HS-5 (cell line): ENCODE measurements around the gene HMCN2.
"Not testable (repeated sequence)": the region's sequence is repeated elsewhere in the genome, so short reads cannot be mapped to it uniquely, and the experiment has no call there.

Experiments used
- DNase-seq: peaks from one replicate; pipeline ENCODE4 v3.0.0-alpha.2; 2012; ENCODE audit warnings: low read depth

The HMCN2 gene

GRCh38 chr9:130330202-130330862 is 64.8 kb downstream of the HMCN2 start:
- no peak for DNase-seq

- no peak for DNase-seq
Observed at GRCh38 chr9:130331061-130331460, 65.5 kb downstream of the HMCN2 start.

DNA sequence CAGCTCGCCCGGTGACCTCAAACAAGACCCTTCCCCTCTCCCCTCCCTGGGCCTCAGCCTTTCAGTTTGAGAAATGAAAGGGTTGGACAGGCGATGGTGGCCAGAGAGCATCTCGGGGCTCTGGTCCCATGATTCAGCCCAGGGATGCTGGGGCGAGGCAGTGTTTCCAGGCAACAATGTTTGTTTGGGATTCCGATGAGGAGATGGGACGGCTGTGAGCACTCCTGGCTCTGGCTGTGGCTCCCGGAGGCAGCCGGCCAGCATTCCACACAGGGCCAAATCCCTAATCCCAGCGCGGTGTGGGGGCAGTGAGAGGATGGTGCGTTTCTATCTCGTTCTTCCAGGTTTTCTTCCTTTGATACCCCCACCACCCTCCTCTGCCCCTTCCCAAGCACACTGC is 66.0 kb downstream of the HMCN2 start:
- no peak for DNase-seq

- DNase-seq, result no peak
Observed at GRCh38 chr9:130332384-130332926, 66.9 kb downstream of the HMCN2 start.

DNA sequence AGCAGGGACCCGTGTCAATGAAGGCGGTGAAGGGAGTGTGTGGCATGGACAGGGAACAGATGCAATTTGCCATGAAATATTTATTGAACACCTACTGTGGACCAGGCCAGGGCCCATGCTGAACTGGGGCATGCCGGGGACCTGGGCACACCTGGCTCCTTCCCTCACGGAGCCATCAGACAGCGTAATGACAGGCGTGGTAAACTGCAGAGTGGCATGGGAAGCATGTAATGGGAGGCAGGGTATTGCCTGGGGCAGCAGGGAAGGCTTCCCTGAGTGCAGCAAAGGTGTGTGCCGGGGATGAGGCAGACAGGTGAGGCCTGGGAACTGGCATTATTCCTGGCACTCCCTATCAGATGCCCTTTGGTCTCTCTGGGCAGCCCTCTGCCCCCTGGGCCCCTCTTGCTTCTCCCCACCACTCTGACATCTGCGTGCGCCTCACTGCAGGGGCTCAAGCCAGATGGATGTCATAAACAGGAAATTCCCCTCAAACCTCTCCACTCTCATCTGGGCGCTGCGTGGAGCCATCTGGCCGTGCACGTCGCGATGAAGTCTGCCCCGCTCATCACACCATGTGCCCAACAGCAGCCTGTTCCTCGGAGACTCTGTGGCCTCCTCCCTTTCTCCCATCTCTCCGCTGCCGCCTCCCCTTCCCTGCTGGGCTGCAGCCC is 67.6 kb downstream of the HMCN2 start:
- DNase-seq, result no peak

- no peak for DNase-seq
Observed at GRCh38 chr9:130333712-130334062, 68.1 kb downstream of the HMCN2 start.

DNA sequence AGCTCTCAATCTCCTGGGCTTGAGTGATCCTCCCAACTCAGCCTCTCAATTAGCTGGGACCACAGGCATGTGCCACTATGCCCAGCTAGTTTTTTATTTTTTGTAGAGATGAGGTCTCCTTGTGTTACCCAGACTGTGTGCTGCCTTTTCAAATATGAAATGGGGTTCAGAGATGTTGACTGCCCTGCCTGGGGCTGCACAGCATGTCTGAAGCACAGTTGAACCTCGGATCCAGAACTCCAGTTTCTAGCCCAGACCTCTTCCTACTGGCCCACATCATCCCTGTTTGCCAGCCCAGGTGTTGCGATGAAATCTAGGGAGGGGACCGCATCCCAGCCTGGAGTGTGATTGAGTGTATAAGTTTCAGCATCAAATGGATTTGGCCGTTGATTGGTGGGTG is 69.4 kb downstream of the HMCN2 start:
- DNase-seq, result no peak

GRCh38 chr9:130336027-130336610 is 70.6 kb downstream of the HMCN2 start:
- no peak for DNase-seq

GRCh38 chr9:130336885-130337284 is 71.3 kb downstream of the HMCN2 start:
- DNase-seq, result no peak

GRCh38 chr9:130337318-130337717 is 71.8 kb downstream of the HMCN2 start:
- no peak for DNase-seq

GRCh38 chr9:130337784-130338380 is 72.3 kb downstream of the HMCN2 start:
- no peak for DNase-seq

- DNase-seq, result not testable (repeated sequence)
Observed at GRCh38 chr9:130338891-130339290, 73.3 kb downstream of the HMCN2 start.

DNA sequence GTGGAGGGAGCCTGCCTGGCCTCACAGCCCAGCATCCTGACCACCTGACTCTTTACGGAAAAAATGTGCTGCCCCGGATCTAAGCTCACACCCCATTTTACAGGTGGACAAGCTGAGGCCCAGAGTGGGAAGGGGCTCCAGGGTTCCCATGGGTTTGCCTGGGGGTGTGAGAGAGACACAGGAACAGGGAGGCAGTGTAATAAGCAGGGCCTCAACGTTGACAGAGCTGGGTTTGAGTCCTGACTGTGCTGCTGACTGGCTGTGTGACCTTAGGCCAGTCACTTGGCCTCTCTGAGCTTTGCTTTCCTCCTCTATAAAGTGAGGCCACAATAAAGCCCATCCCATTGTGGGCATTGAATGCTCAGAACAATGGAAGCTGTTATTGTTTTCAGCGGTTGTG is 73.7 kb downstream of the HMCN2 start:
- DNase-seq, result no peak

DNA sequence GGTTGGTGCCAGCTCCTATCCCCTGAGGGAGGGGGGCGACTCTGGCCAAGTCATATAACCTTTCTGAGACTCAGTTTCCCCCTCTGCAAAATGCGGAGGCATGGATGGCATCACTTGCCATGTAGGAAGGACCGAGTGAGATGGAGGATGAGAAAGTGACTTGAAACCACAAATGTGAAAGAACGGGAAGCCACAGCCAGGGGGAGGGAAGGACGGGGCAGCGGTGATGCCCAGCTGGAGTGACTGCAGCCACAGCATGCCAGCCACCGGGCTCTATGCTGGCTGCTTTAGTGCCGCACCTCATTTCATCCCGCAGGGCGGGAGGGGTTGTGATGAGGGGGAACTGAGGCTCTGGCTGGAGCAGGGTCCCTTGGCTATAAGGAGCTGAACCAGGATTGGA is 74.5 kb downstream of the HMCN2 start:
- DNase-seq, result no peak

- DNase-seq, result not testable (repeated sequence)
Observed at GRCh38 chr9:130340557-130340956, 75.0 kb downstream of the HMCN2 start.

GRCh38 chr9:130341128-130341527 is 75.6 kb downstream of the HMCN2 start:
- no peak for DNase-seq

DNA sequence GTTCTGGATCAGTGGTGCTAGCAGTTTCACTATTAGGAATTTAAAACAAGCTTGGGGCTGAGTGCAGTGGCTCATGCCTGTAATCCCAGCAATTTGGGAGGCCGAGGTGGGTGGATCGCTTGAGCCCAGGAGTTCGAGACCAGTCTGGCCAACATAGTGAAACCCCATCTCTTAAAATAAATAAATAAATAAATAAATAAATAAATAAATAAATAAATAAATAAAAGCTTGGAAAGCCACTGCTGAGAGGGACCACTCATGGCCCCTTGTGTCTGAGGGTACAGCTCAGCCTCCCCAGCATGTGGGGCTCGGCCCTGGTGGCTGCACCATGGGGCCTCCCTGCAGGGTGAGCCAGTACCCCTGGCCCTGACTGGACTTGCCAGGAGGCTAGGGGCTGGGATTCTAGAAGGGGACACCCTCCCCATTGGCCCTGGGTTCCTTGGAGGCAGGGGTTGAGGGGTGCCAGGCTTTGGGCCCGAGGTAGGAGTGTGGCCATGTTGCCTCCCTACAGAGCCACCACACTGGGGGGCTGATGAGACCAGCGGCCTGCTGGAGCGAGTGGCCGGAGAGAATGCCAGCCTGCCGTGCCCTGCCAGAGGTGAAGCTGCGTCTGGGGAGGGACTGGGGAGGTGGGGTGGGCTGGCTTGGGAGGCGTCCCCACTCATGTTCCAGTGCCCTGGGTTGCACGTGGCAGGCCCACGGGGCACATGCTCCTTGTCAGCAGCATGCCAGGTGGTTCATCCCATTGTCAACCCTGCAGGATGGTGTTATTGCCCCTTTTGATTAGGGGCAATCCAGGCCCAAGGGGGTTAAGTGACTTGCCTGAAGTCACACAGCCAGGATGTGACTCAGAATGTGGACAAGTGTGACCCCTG is 76.5 kb downstream of the HMCN2 start:
- no peak for DNase-seq

DNA sequence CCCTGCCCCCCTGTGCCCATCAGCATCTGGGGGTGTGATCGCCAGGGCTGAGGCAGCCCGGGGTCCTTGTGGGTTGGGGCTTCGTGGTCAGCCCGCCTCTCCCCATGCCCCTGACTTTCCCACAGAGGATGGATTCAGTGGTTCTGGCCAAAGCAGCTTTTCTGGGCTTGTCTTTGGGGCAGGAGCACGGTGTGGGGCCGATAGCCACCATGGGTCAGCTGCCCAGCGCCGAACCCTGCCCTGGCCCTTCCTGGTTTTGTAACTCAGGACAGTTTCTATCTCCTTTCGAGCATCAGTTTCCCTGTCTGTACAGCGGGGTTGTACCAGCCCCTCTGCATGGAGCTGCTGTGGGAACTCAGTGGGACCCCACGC is 77.1 kb downstream of the HMCN2 start:
- no peak for DNase-seq

- no peak for DNase-seq
Observed at GRCh38 chr9:130343445-130343918, 77.9 kb downstream of the HMCN2 start.

GRCh38 chr9:130344366-130344765 is 78.8 kb downstream of the HMCN2 start:
- no peak for DNase-seq

DNA sequence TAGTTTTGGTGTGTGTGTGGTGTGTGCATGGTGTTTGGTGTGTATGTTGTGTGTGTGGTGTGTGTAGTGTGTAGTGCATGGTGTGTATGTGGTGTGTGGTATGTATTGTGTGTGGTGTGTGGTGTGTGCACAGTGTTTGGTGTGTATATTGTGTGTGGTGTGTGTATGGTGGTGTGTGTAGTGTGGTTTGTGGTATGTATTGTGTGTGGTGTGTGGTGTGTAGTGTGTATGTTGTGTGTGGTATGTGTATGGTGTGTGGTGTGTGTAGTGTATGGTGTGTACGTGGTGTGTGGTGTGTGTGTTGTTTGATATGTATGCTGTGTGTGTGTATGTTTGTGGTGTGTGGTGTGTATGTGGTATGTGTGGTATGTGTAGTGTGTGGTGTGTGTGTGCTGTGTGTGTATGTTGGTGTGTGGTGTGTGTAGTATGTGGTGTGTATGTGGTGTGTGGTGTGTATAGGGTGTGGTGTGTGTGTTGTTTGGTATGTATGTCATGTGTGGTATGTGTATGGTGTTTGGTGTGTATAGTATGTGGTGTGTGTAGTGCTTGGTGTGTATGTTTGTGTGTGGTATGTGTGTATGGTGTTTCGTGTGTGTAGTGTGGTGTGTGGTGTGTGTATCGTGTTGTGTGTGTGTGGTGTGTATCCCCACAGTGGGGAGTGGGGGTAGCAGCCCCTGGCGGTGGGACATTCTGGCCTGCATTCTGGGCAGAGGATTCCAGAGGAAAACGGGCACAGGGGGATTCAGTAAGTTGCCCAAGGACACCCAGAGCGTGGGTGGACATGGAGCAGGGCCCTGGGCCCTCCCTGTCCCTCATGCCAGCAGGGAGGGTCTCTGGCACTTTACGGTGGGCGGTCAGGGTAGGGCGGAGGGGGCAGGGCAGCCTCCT is 79.7 kb downstream of the HMCN2 start:
- no peak for DNase-seq
